Stimulated activated CD4-positive, alpha-beta T cell treated with anti-CD3 and anti-CD28 coated beads, Interleukin-4, amount 100 ng/mL, for 24 hours (primary cell): Measurements from ENCODE around the gene SLC38A5.
"Not testable (repeated sequence)": the region's sequence is repeated elsewhere in the genome, so short reads cannot be mapped to it uniquely, and the experiment has no call there.

Source experiments
- DNase-seq: peaks from one replicate; pipeline ENCODE4 v3.0.0-alpha.2; 2020

Gene SLC38A5

GRCh38 chrX:48470110-48470832 is at the start of gene SLC38A5:
Gene SLC38A5 (minus strand): TSS chrX:48470260. CDS start chrX:48467924, 2,336 bp downstream.
- no peak for DNase-seq

DNA sequence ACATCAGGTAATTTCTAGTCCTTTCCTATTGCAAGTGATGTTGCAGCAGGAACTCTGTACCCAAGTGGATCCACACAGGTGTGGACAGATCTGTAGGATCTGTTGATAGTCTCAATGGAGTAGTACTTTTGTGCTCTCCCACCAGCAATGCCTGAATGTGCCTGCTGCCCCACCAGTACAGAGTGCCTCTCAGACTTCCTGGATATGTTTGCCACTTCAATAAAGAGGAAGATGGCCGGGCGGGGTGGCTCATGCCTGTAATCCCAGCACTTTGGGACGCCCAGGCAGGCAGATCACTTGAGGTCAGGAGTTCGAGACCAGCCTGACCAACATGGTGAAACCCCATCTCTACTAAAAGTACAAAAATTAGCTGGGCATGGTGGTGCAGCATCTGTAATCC is 49.4 kb upstream of the SLC38A5 start:
- DNase-seq, result not testable (repeated sequence)

DNA sequence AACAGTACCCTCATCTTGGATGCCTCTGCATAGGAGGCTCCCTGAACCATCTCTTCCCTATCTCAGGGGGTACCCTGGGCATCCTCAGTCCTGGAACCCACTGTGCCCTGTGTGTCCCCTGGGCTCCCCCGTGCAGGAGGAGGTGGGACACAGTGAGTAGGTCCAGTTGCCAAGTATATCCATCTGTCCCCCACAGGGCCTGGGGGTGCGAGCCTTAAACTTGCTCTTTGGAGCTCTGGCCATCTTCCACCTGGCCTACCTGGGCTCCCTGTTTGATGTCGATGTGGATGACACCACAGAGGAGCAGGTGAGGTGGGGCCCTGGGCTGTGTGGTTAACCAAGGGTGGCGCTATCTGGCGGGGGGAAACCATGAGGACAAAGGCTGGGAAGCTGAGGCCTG is 46.9 kb upstream of the SLC38A5 start:
- no peak for DNase-seq

DNA sequence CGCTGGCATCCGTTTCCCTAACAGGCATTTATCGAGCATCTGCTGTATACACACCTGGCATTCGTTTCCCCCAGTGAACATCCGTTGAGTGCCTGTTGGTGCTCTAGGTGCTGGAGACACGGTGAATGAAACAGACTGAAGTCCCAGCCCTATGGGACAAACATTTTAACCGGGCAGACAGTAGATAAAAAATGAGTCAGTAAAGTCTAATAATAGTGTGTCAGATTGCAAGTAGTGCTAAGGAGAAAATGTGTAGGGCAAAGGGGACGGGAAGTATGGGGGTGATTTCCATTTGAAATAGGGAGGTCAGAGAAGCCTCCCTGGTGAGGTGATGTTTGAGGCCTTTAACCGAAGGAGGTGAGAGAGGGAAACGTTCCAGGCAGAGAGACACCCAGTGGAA is 46.2 kb upstream of the SLC38A5 start:
- no peak for DNase-seq

- DNase-seq, result no peak
These were observed 45.8 kb upstream of the SLC38A5 start for GRCh38 chrX:48515842-48516241.

- DNase-seq, result no peak
These were observed 44.9 kb upstream of the SLC38A5 start for GRCh38 chrX:48514868-48515460.

GRCh38 chrX:48514126-48514806 is 44.2 kb upstream of the SLC38A5 start:
- DNase-seq, result no peak

DNA sequence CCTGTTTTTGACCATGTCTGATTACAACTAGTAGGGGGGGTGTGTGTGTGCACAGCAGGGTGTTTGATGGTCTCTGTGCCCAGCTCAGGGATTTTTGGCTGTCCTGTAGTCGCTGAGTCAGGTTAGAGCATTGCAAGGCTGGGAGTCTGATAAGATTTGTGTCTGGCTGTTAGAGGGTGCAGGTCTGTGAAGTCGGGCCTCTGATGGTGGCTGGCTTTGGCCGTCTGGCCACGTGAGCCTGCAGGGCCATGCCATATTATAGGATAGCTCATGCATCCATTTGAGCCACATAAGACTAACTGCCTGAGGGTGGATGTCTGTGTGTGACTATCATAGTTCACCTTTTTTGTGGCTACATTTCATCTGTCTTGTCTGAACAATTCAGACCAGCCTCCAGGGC is 43.6 kb upstream of the SLC38A5 start:
- DNase-seq, result no peak

- no peak for DNase-seq
These were observed 42.4 kb upstream of the SLC38A5 start for GRCh38 chrX:48512371-48512935.

DNA sequence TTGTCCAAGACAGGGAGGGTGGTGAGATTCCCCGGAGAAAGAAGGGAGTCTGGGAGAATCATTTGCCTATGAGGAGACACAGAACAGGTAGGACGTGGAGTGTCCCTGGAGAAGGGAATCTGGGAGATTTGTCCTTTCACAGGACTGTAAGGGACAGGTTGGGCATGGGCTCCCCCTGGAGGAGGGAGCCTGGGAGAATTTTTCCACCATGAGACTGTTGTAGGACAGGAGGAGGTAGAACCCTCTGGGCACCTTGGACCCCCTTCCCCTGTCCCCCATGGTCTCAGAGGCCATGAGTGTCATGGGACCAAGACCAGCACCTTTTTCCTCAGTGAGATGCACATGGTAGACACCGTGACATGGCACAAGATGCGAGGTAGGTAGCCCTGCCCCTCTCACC is 41.5 kb upstream of the SLC38A5 start:
- DNase-seq, result no peak

GRCh38 chrX:48509619-48510018 is 39.6 kb upstream of the SLC38A5 start:
- DNase-seq, result no peak

DNA sequence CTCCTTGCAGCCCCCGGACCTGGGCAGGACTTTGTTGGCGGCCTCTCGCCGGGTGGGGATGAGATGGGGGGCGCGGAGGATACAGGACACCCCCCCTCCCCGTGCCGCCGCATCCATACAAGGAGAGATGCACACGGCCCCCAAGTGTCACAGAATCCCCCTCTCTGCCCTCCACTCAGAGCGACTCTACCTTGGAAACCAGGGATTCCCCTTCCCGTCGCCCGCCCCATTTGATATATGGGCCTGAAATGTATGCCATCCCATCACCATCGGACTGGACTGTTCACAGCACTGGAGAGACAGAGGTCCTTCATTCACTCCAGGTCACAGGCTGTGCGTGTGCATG is 39.2 kb upstream of the SLC38A5 start:
- DNase-seq, result no peak

DNA sequence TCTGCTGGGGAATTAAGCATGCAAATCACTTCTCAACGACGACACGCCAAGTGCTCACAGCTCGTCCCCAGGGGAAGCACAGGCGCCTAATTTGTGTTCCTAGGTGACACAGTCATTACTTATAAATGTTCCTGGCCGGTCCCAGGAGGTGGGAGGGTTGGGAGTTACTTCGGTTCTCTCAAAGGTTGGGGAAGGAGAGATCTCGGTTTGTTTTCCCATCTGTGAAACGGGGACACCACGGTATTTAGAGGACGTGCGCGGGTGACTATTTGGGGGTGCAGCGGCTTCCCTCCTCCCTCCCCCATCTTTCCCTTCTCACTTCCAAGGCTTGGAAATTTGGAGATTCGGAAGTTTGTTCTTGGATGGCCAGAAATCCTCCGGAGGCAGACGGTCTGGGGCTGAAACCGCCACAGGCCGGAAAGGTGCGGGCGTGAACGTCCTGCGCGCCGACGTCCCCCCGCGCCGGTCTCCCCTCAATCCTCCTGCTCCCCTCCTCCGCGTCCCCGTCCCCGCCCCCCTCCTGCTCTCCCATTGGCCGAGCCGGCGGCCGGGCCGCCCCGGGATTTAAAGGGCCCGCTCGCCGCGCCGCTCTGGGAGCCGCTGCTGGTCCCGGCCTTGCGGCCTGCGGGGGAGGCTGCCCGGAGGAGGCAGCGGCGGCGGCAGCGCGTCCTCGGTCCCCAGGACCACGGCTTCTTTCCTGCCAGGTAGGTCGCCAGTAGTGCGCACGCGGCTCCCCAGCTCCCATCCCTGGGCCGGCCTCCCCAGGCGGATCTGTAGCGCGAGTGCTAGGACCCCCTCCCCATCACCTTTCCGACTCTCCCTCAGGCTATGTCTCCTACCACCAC is 38.6 kb upstream of the SLC38A5 start, which contains the start of gene PORCN:
TSS of gene PORCN (plus strand) at position 593 of the 845 bp plus-strand sequence. CDS start 829 bp downstream, outside the sequence.
- peak; percentile 79 for DNase-seq

DNA sequence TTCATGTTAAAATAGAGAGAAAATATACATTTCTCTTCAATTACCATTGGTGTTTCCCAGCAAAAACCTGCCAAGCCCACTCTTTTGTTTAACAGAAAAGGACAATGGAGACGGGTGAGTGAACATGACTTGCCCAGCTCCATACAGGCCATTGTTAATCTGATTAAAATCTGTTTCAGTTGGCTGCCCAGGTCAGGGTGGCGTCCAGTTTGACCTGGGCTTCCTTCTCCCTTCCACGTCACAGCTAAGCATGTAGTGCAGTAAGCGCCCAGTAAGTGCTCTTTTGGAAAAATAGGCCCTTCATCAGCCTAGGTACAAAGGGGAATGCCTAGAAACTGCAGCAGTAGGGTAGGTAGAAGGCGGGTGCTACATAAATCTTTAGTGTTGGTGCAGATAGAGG is 37.2 kb upstream of the SLC38A5 start:
- no peak for DNase-seq

DNA sequence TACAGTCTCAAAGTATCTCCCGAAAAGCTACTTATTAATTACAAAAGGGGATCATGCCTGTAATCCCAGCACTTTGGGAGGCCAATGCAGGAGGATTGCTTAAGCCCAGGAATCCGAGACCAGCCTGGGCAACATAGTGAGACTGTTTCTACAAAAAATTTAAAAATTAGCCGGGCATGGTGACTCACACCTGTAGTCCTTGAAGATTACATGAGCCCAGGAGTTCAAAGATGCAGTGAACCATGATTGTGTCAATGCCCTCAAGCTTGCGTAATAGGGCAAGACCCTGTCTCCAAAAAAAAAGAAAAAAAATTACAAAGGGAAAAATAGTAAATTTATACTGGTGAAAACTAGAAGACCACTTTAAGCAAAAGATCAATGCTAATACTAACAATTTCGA is 35.4 kb upstream of the SLC38A5 start:
- DNase-seq, result no peak

DNA sequence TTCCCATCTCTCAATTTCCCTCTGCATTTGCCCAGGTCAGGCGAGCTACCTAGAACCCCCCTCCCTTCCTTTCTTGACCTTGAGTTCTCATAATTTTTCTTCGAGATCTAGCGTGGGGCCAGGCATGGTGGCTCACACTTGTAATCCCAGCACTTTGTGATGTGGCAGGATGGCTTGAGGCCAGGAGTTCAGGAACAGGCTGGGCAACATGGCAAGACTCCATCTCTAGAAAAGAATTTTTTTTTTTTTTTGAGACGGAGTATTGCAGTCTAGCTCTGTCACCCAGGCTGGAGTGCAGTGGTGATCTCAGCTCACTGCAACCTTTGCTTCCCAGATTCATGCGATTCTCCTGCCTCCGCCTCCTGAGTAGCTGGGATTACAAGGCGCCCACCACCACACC is 34.2 kb upstream of the SLC38A5 start:
- DNase-seq, result no peak

- no peak for DNase-seq
These were observed 28.3 kb upstream of the SLC38A5 start for GRCh38 chrX:48498374-48498809.

GRCh38 chrX:48497871-48498270 is 27.8 kb upstream of the SLC38A5 start:
- DNase-seq, result no peak

- DNase-seq, result no peak
These were observed 26.6 kb upstream of the SLC38A5 start for GRCh38 chrX:48496660-48497059.

DNA sequence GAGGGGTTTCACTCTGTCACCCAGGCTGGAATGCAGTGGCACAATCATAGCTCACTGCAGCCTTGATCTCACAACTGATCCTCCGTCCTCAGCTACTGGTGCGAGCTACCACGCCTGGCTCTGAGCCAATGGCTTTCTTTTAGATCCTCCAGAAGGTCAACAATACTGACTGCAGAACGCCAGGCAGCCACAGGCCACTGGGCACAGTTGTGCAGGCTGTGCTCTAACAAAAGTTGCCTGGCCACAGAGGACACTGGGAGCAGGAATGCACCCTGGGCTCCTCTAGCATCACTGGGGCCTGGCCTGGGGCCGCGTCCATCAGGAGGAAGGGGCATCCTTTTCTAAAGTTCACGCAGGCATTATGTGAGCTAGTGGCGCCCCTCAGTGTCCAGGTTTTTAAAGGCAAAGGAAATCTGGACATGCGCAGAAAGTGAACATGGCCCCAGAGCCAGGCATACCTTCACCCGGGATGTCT is 23.9 kb upstream of the SLC38A5 start:
- no peak for DNase-seq

DNA sequence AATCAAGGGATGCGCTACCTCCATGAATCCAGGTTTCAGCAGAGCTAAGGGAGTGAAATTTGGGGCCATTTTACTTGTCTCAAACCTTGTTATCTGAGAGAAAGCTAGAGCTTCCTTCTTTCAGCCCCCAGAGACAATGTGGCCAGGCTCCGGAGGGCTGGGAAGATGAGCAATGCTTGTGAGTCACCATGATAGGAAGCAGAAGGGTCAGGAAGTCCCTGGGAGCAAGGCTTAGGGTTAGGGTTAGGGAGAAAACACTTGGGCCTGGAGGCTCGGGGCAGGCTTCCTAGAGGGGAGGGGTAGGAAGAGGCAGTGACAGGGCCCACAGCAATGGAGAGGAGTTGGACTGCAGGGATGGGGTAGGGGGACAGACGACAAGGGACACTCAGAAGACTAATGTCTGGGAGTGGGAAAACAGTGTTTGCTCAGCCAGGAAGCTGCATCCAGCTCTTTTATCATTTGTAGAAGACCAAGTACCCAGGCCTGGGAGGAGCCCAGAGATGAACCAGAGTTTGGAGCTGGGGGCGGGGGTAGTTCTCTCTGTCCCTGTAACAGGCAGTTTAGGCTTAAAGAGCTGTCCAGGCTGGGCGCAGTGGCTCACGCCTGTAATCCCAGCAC is 22.3 kb upstream of the SLC38A5 start:
- no peak for DNase-seq

GRCh38 chrX:48491809-48492208 is 21.7 kb upstream of the SLC38A5 start:
- DNase-seq, result no peak
